SH-SY5Y (cell line): ENCODE data around the gene ASRGL1.

Experiments used
- GATA2 ChIP-seq: IDR thresholded peaks from 2 replicates; pipeline ENCODE4 v1.6.1; 2011; ENCODE audit warnings: mild to moderate bottlenecking, low read depth, low read length
- GATA3 ChIP-seq: IDR thresholded peaks from 2 replicates; pipeline ENCODE4 v1.6.1; 2011; ENCODE audit warnings: low read depth, mild to moderate bottlenecking, low read length, moderate library complexity

- TF ChIP-seq GATA2 (no peak), GATA3 (no peak)
These were observed 12.3 kb upstream of the ASRGL1 start for GRCh38 chr11:62324731-62325556.
